NCI-H128 (cell line): ENCODE results near the gene ACOT8.
"Not testable (repeated sequence)": the region's sequence is repeated elsewhere in the genome, so short reads cannot be mapped to it uniquely, and the experiment has no call there.

Source experiments
- DNase-seq: peaks from one replicate; lab custom pipeline; 2025; ENCODE audit not compliant: unreplicated experiment; lab: John Stamatoyannopoulos, UW

The ACOT8 gene

GRCh38 chr20:45888681-45889080 lies 31.5 kb upstream of the ACOT8 start:
- no peak for DNase-seq

GRCh38 chr20:45887346-45887715 lies 30.1 kb upstream of the ACOT8 start, which contains the start of gene SPATA25:
TSS of gene SPATA25 (minus strand) at chr20:45887622. CDS start at chr20:45887590, 32 bp downstream.
- no peak for DNase-seq

GRCh38 chr20:45886590-45887345 lies 29.6 kb upstream of the ACOT8 start:
- no peak for DNase-seq

- DNase-seq, result no peak
Observed at GRCh38 chr20:45883100-45883469, 25.9 kb upstream of the ACOT8 start.

- DNase-seq, result no peak
Observed at GRCh38 chr20:45882469-45883099, 25.4 kb upstream of the ACOT8 start.

GRCh38 chr20:45880988-45881788 lies 24.0 kb upstream of the ACOT8 start, which contains the start of gene ZSWIM1:
TSS of gene ZSWIM1 (plus strand) at chr20:45881227. CDS start at chr20:45882593, 1,366 bp downstream.
- peak; percentile 99 for DNase-seq

- DNase-seq, result no peak
Observed at GRCh38 chr20:45878076-45878761, 21.0 kb upstream of the ACOT8 start.

GRCh38 chr20:45874576-45874975 lies 17.4 kb upstream of the ACOT8 start:
- DNase-seq, result no peak

- DNase-seq, result not testable (repeated sequence)
Observed at GRCh38 chr20:45874104-45874481, 16.9 kb upstream of the ACOT8 start.

GRCh38 chr20:45873409-45874103 lies 16.4 kb upstream of the ACOT8 start:
- no peak for DNase-seq

GRCh38 chr20:45872626-45873025 lies 15.4 kb upstream of the ACOT8 start:
- no peak for DNase-seq

GRCh38 chr20:45867819-45868176 lies 10.6 kb upstream of the ACOT8 start:
- no peak for DNase-seq

GRCh38 chr20:45867136-45867818 lies 10.1 kb upstream of the ACOT8 start:
- no peak for DNase-seq

- no peak for DNase-seq
Observed at GRCh38 chr20:45866454-45866853, 9.3 kb upstream of the ACOT8 start.

- no peak for DNase-seq
Observed at GRCh38 chr20:45863543-45864470, 6.6 kb upstream of the ACOT8 start.

- DNase-seq, result peak; percentile 21
Observed at GRCh38 chr20:45861221-45862075, 4.3 kb upstream of the ACOT8 start.

GRCh38 chr20:45860560-45861220 lies 3.5 kb upstream of the ACOT8 start:
- no peak for DNase-seq

- no peak for DNase-seq
Observed at GRCh38 chr20:45859916-45860315, 2.7 kb upstream of the ACOT8 start.
